ENCODE data around the gene CC2D1A. TPM values are rescaled to one million over a fixed set of nuclear protein-coding genes. Genes with fewer than 3 reads are reported as not detected.
A peak's percentile ranks its signal among the peaks of the same experiment; 100 is the strongest.

Gene CC2D1A
- total and polyA plus RNA-seq, 8 donors, result 24.8 to 381 (median 38.5) TPM

GRCh38 chr19:13896227-13896626 lies 9.8 kb upstream of the CC2D1A start:
- TF ChIP-seq CTCF (IDR thresholded peaks at IDR 0.05) (no peak), POLR2AphosphoS5 (IDR thresholded peaks at IDR 0.05) (no peak), POLR2A (IDR thresholded peaks at IDR 0.05) (no peak), EP300 (IDR thresholded peaks at IDR 0.05) (no peak)

DNA sequence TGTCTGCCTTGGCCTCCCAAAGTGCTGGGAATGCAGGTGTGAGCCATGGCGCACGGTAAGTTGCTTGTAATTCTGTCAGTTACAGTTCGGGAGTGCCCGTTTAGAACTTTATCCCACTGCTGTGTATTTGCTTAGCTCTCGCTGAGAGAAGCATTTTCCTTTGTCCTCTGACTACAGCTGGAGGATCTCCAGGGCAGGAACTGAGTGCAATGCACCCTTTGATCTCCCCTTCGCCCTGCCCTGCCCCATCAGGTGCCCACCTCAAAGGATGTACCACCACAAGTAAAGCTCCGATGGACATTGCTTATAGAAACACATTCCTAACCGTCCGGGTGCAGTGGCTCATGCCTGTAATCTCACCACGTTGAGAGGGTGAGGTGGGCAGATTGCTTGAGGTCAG lies 6.6 kb upstream of the CC2D1A start:
- Histone ChIP-seq H3K4me1 (peaks cover 0 to 3% (median 0%) of the 10 kb centered on the region in 4 donors), H3K4me3 (no peak overlapping the region), H3K27me3 (no peaks in the 10 kb centered on the region), H3K27ac (peak overlapping the region in 1 of 5 donors; percentile 22), H3K9me3 (no peaks in the 10 kb centered on the region), H3K36me3 (no peaks in the 10 kb centered on the region)
- DNase-seq, result peak in 1 of 2 donors; percentile 72
- intact Hi-C loops (cut with DNase I; ENCODE audit: low total_unique reads), result no loop called here
- TF ChIP-seq POLR2A (IDR thresholded peaks at IDR 0.05) (no peak), POLR2AphosphoS5 (IDR thresholded peaks at IDR 0.05) (no peak), EP300 (IDR thresholded peaks at IDR 0.05) (no peak), CTCF (IDR thresholded peaks at IDR 0.05) (no peak)
- 32 to 57% (median 42%) methylated on average over 10 of the region's 10 CpGs for WGBS, 5 donors

More at GRCh38 chr19:13896227-13896626, 9.8 kb upstream of the CC2D1A start:
- Histone ChIP-seq H3K27me3 (no peaks in the 10 kb centered on the region), H3K9me3 (no peaks in the 10 kb centered on the region), H3K27ac (no peak overlapping the region), H3K4me3 (no peak overlapping the region), H3K4me1 (peaks cover 0 to 3% (median 0%) of the 10 kb centered on the region in 4 donors), H3K36me3 (no peaks in the 10 kb centered on the region)
- DNase-seq, result no peak
- intact Hi-C loops (cut with DNase I; ENCODE audit: low total_unique reads), result no loop called here
- WGBS, 5 donors, result 96 to 100% (median 97%) methylated on average over 2 of the region's 2 CpGs

GRCh38 chr19:13899912-13900584 lies 6.0 kb upstream of the CC2D1A start:
- intact Hi-C loops (cut with DNase I; ENCODE audit: low total_unique reads), result no loop called here
- Histone ChIP-seq H3K4me3 (no peak overlapping the region), H3K36me3 (no peaks in the 10 kb centered on the region), H3K9me3 (no peaks in the 10 kb centered on the region), H3K27me3 (no peaks in the 10 kb centered on the region), H3K4me1 (peaks cover 0 to 3% (median 0%) of the 10 kb centered on the region in 4 donors), H3K27ac (no peak overlapping the region)
- no peak for TF ChIP-seq CTCF (IDR thresholded peaks at IDR 0.05)
- TF ChIP-seq POLR2A (IDR thresholded peaks at IDR 0.05), result no peak
- no peak for TF ChIP-seq POLR2AphosphoS5 (IDR thresholded peaks at IDR 0.05)
- TF ChIP-seq EP300 (IDR thresholded peaks at IDR 0.05), result no peak
- DNase-seq, result no peak
- 52 to 72% (median 68%) methylated on average over 5 of the region's 5 CpGs for WGBS, 5 donors

DNA sequence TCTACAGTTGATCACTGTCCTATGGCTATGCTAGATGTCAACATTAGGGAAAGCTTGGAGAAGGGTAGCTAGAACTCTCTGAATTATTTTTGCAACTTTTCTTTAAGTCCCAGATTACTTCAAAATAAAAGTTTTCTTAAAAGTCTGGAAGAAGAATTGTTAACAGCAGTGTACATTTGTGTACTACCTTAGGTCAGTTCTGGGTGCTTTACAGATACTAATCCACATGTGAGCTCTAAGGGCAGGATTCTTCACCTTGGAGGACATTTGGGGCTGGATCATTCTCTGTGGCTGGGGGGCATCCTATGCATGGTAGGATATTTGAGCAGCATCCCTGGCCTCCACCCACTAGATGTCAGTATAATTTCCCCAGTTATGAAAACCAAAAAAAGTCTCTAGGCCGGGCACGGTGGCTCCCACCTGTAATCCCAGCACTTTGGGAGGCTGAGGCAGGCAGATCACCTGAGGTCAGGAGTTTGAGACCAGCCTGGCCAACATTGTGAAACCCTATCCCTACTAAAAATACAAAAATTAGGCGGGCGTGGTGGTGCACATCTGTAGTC lies 2.9 kb upstream of the CC2D1A start:
- Histone ChIP-seq H3K4me3 (no peak overlapping the region), H3K4me1 (peaks cover 14 to 26% (median 24%) of the 10 kb centered on the region in 4 donors), H3K36me3 (peaks cover 0 to under 1% (median 0%) of the 10 kb centered on the region in 4 donors), H3K27ac (no peak overlapping the region), H3K9me3 (no peaks in the 10 kb centered on the region), H3K27me3 (no peaks in the 10 kb centered on the region)
- intact Hi-C loops (cut with DNase I; ENCODE audit: low total_unique reads), result no loop called here
- DNase-seq, result no peak
- TF ChIP-seq EP300 (IDR thresholded peaks at IDR 0.05) (no peak), POLR2A (IDR thresholded peaks at IDR 0.05) (no peak), POLR2AphosphoS5 (IDR thresholded peaks at IDR 0.05) (no peak), CTCF (IDR thresholded peaks at IDR 0.05) (no peak)
- WGBS, 5 donors, result 66 to 87% (median 81%) methylated on average over 4 of the region's 4 CpGs

All from stomach (tissue), 9 donors.